Neural cell (in vitro differentiated cells): ENCODE measurements around the gene AFF3. TPM values are rescaled to one million over a fixed set of nuclear protein-coding genes. Genes with fewer than 3 reads are reported as not detected.

ENCODE experiments used
- H2AFZ ChIP-seq: fragments of 200-600, 300-800 bp; sonication (generic), shearing (Covaris generic); 2 replicates; pipeline ENCODE4 v1.6.0; 2014; ENCODE audit warnings: low read depth, mild to moderate bottlenecking, antibody characterized with exemption, low read length, moderate library complexity
- H3F3A ChIP-seq: fragments of 200-600 bp; shearing (Covaris generic); 2 replicates; pipeline ENCODE4 v1.6.1; 2016; ENCODE audit warnings: mild to moderate bottlenecking, moderate library complexity, mixed read lengths, antibody characterized with exemption, low read length; ENCODE audit not compliant: insufficient read depth, poor library complexity, severe bottlenecking
- H3K27ac ChIP-seq: fragments of 200-600, 300-800 bp; sonication (generic), shearing (Covaris generic); 2 replicates; pipeline ENCODE4 v1.5.1; 2014; ENCODE audit warnings: mild to moderate bottlenecking, low read length, moderate library complexity
- H3K27me3 ChIP-seq: fragments of 300-800, 200-600 bp; sonication (generic), shearing (Covaris generic); 2 replicates; pipeline ENCODE4 v1.6.0; 2014; ENCODE audit warnings: mild to moderate bottlenecking, low read depth, low read length, moderate library complexity; ENCODE audit not compliant: insufficient read depth
- H3K36me3 ChIP-seq: fragments of 300-800, 200-600 bp; sonication (generic), shearing (Covaris generic); 2 replicates; pipeline ENCODE4 v1.5.1; 2014; ENCODE audit warnings: mild to moderate bottlenecking, antibody characterized with exemption, low read length, moderate library complexity; ENCODE audit not compliant: insufficient read depth
- H3K4me2 ChIP-seq: fragments of 300-800, 200-600 bp; sonication (generic), shearing (Covaris generic); 2 replicates; pipeline ENCODE4 v1.6.0; 2014; ENCODE audit warnings: mild to moderate bottlenecking, low read length
- H3K4me3 ChIP-seq: fragments of 300-800, 200-600 bp; sonication (generic), shearing (Covaris generic); 2 replicates; pipeline ENCODE4 v1.5.1; 2014; ENCODE audit warnings: mild to moderate bottlenecking, low read length, moderate library complexity
- H3K79me2 ChIP-seq: fragments of 200-600 bp; shearing (Covaris generic); replicated peaks from 2 replicates; pipeline ENCODE4 v1.6.0; 2014; ENCODE audit warnings: mild to moderate bottlenecking, low read length, moderate library complexity; ENCODE audit not compliant: insufficient read depth
- H3K9ac ChIP-seq: fragments of 300-800, 200-600 bp; sonication (generic), shearing (Covaris generic); 2 replicates; pipeline ENCODE4 v1.6.1; 2016; ENCODE audit warnings: mild to moderate bottlenecking, low read length, mixed read lengths
- H3K9me2 ChIP-seq: fragments of 200-600 bp; shearing (Covaris generic); 2 replicates; pipeline ENCODE4 v1.6.1; 2016; ENCODE audit warnings: mild to moderate bottlenecking, low read length, mixed read lengths; ENCODE audit not compliant: insufficient read depth
- H3K9me3 ChIP-seq: fragments of 200-600, 300-800 bp; sonication (generic), shearing (Covaris generic); 2 replicates; pipeline ENCODE4 v1.6.1; 2016; ENCODE audit warnings: mild to moderate bottlenecking, mixed run types, low read length, moderate library complexity, mixed read lengths
- H4K20me1 ChIP-seq: fragments of 200-600 bp; shearing (Covaris generic); 2 replicates; pipeline ENCODE4 v1.6.1; 2016; ENCODE audit warnings: mild to moderate bottlenecking, mixed run types; ENCODE audit not compliant: insufficient read depth
- CTCF ChIP-seq: fragments of 450-650 bp; IDR thresholded peaks from 2 replicates; pipeline ENCODE4 v1.5.1; 2014; ENCODE audit warnings: antibody characterized with exemption, mild to moderate bottlenecking, moderate library complexity; ENCODE audit not compliant: poor library complexity, severe bottlenecking
- EP300 ChIP-seq: fragments of 450-650 bp; conservative IDR thresholded peaks from 2 replicates; pipeline ENCODE4 v1.6.1; 2014; ENCODE audit warnings: antibody characterized with exemption, mild to moderate bottlenecking, moderate library complexity; ENCODE audit not compliant: poor library complexity, severe bottlenecking
- EZH2 ChIP-seq: fragments of 200-600, 300-800 bp; shearing (Covaris generic), sonication (generic); IDR thresholded peaks from 2 replicates; pipeline ENCODE4 v1.6.1; 2014; ENCODE audit warnings: antibody characterized with exemption, low read length, borderline replicate concordance, mild to moderate bottlenecking; ENCODE audit not compliant: insufficient read depth, poor library complexity, severe bottlenecking
- MXI1 ChIP-seq: fragments of 450-650 bp; conservative IDR thresholded peaks from 2 replicates; pipeline ENCODE4 v1.6.1; 2014; ENCODE audit warnings: antibody characterized with exemption, mild to moderate bottlenecking; ENCODE audit not compliant: poor library complexity, severe bottlenecking
- POLR2AphosphoS5 ChIP-seq: IDR thresholded peaks from 2 replicates; pipeline ENCODE4 v1.6.1; 2012
- RAD21 ChIP-seq: fragments of 450-650 bp; conservative IDR thresholded peaks from 2 replicates; pipeline ENCODE4 v1.6.1; 2014; ENCODE audit warnings: antibody characterized with exemption, mild to moderate bottlenecking, moderate library complexity
- REST ChIP-seq: IDR thresholded peaks from 2 replicates; pipeline ENCODE4 v1.6.1; 2012; ENCODE audit warnings: borderline replicate concordance
- SMC3 ChIP-seq: fragments of 450-650 bp; conservative IDR thresholded peaks from 2 replicates; pipeline ENCODE4 v1.6.1; 2014; ENCODE audit warnings: antibody characterized with exemption, mild to moderate bottlenecking, moderate library complexity; ENCODE audit not compliant: poor library complexity
- TAF1 ChIP-seq: IDR thresholded peaks from 2 replicates; pipeline ENCODE4 v1.6.1; 2012; ENCODE audit warnings: low read depth
- polyA plus RNA-seq: library from polyadenylated mRNA; depleted of rRNA; stranded (reverse); fragments of >200 nt; gene quantifications from 2 replicates; pipeline ENCODE4 v1.2.3, GENCODE V29; 2014

Gene AFF3
- polyA plus RNA-seq, 1 donor from 2014 or later = 5.1 TPM

GRCh38 chr2:99797475-99797874 is 344.9 kb downstream of the AFF3 start:
- Histone ChIP-seq H3K9me2 (peaks cover 3% of the 10 kb centered on the region), H2AFZ (no peak overlapping the region), H3K27ac (no peak overlapping the region), H3K4me2 (no peak overlapping the region), H3K4me3 (no peak overlapping the region), H3K79me2 (no peaks in the 10 kb centered on the region), H3K36me3 (no peaks in the 10 kb centered on the region), H3F3A (no peaks in the 10 kb centered on the region), H3K27me3 (no peaks in the 10 kb centered on the region), H3K9me3 (no peaks in the 10 kb centered on the region), H4K20me1 (no peaks in the 10 kb centered on the region), H3K9ac (no peak overlapping the region)
- TF ChIP-seq EP300 (no peak), CTCF (no peak), TAF1 (no peak), RAD21 (no peak), POLR2AphosphoS5 (no peak), MXI1 (no peak), SMC3 (no peak), REST (no peak), EZH2 (no peak)

DNA sequence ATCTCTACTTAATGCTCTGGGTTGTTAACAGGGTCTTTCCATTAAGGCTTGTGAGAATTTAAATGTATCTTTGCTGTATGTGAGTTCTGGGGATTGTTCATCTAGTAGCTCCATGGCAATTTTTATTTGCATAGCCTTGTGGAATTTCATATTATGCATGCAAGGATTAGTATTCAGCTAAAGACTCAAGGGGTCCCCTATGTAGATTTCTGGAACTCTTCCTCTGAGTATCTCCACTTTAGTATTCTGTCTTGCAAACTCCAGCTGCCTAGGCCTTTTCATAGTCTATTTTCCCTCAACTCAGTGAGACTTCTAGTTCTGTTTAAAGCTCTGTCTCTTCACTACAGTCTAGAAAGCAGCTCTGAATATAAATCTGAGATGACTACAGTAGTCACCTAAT is 348.0 kb downstream of the AFF3 start:
- H2AFZ ChIP-seq = no peak overlapping the region
- no peak overlapping the region for H3K4me3 ChIP-seq
- no peaks in the 10 kb centered on the region for H3K79me2 ChIP-seq
- no peaks in the 10 kb centered on the region for H3F3A ChIP-seq
- H3K27ac ChIP-seq = no peak overlapping the region
- H3K27me3 ChIP-seq = no peaks in the 10 kb centered on the region
- no peaks in the 10 kb centered on the region for H3K36me3 ChIP-seq
- no peaks in the 10 kb centered on the region for H3K9me3 ChIP-seq
- H3K9ac ChIP-seq = no peak overlapping the region
- H3K4me2 ChIP-seq = no peak overlapping the region
- no peaks in the 10 kb centered on the region for H4K20me1 ChIP-seq
- peaks cover 3% of the 10 kb centered on the region for H3K9me2 ChIP-seq
- no peak for TF ChIP-seq REST
- TF ChIP-seq TAF1 = no peak
- no peak for TF ChIP-seq SMC3
- no peak for TF ChIP-seq EZH2
- TF ChIP-seq EP300 = no peak
- TF ChIP-seq POLR2AphosphoS5 = no peak
- TF ChIP-seq RAD21 = no peak
- TF ChIP-seq CTCF = no peak
- no peak for TF ChIP-seq MXI1
